PC-9 (cell line): ENCODE results near the gene CLMN. TPM values are rescaled to one million over a fixed set of nuclear protein-coding genes. Genes with fewer than 3 reads are reported as not detected.

Experiments
- BruUV-seq: library from RNA; stranded (reverse); fragments of 400-500 nt; replicated peaks from 2 replicates; lab custom pipeline; 2021; lab: Mats Ljungman, UMichigan
- CTCF ChIA-PET: fragments of 300-600 bp; sonication (Branson Sonifier 250); formaldehyde crosslinking; loops from one replicate; lab custom pipeline; 2022; ENCODE audit warnings: antibody characterized with exemption; lab: Charles Lee
- POLR2A ChIA-PET: fragments of 300-600 bp; sonication (Branson Sonifier 250); formaldehyde crosslinking; loops from one replicate; lab custom pipeline; 2022; ENCODE audit warnings: antibody characterized with exemption; ENCODE audit not compliant: unreplicated experiment; lab: Charles Lee
- DNase-seq, 2 experiments: peaks; one replicate each; pipeline versions ENCODE4 v3.0.0 to v3.0.0-alpha.2; 2015 to 2022; ENCODE audit warnings: mixed read lengths in 1 of 2
- H2AFZ ChIP-seq: fragments of 200-600 bp; sonication (generic); 2 replicates; pipeline ENCODE4 v1.8.1; 2017; ENCODE audit warnings: antibody characterized with exemption
- H3F3A ChIP-seq: fragments of 200-600 bp; sonication (generic); 2 replicates; pipeline ENCODE4 v1.8.1; 2017; ENCODE audit warnings: antibody characterized with exemption, mild to moderate bottlenecking, low read depth; ENCODE audit not compliant: insufficient read depth
- H3K27ac ChIP-seq: fragments of 200-600 bp; sonication (generic); 2 replicates; pipeline ENCODE4 v1.6.1; 2016; ENCODE audit warnings: mixed run types
- H3K27me3 ChIP-seq: fragments of 200-600 bp; sonication (generic); 2 replicates; pipeline ENCODE4 v1.6.1; 2016; ENCODE audit warnings: low read depth, mixed run types; ENCODE audit not compliant: insufficient read depth
- H3K36me3 ChIP-seq: fragments of 200-600 bp; sonication (generic); 2 replicates; pipeline ENCODE4 v1.6.1; 2016; ENCODE audit warnings: low read depth, mixed run types
- H3K4me1 ChIP-seq: fragments of 200-600 bp; sonication (generic); replicated peaks from 2 replicates; pipeline ENCODE4 v1.6.1; 2016; ENCODE audit warnings: mixed run types; ENCODE audit not compliant: insufficient read depth
- H3K4me2 ChIP-seq: fragments of 200-600 bp; sonication (generic); 2 replicates; pipeline ENCODE4 v1.6.1; 2017; ENCODE audit warnings: mixed run types
- H3K4me3 ChIP-seq: fragments of 200-600 bp; sonication (generic); 2 replicates; pipeline ENCODE4 v1.6.1; 2016; ENCODE audit warnings: mixed run types
- H3K79me2 ChIP-seq: fragments of 200-600 bp; sonication (generic); 2 replicates; pipeline ENCODE4 v1.6.1; 2017; ENCODE audit warnings: low read depth, mixed run types
- H3K9me2 ChIP-seq: fragments of 200-600 bp; sonication (generic); 2 replicates; pipeline ENCODE4 v1.8.1; 2017; ENCODE audit warnings: mild to moderate bottlenecking; ENCODE audit not compliant: insufficient read depth
- H3K9me3 ChIP-seq: fragments of 200-600 bp; sonication (generic); 2 replicates; pipeline ENCODE4 v1.8.1; 2016; ENCODE audit warnings: low read depth; ENCODE audit not compliant: insufficient read depth
- H4K20me1 ChIP-seq: fragments of 200-600 bp; sonication (generic); 2 replicates; pipeline ENCODE4 v1.8.1; 2017; ENCODE audit not compliant: insufficient read depth
- CTCF ChIP-seq: fragments of 200-600 bp; sonication (generic); conservative IDR thresholded peaks from 2 replicates; pipeline ENCODE4 v1.6.1; 2017; ENCODE audit warnings: mixed run types, antibody characterized with exemption, mild to moderate bottlenecking, moderate library complexity
- EZH2 ChIP-seq: fragments of 200-600 bp; sonication (generic); IDR thresholded peaks from 2 replicates; pipeline ENCODE4 v1.8.0; 2017; ENCODE audit warnings: antibody characterized with exemption, low read depth
- intact Hi-C: fragments of 100-400 bp; cut with micrococcal nuclease; formaldehyde crosslinking; loops from one replicate; pipeline ENCODE4 v1.10.0; 2022; ENCODE audit not compliant: unreplicated experiment
- total RNA-seq: library from RNA; stranded (reverse); gene quantifications from 2 replicates; pipeline ENCODE4 v1.2.3, GENCODE V29; 2021

The CLMN gene
- total RNA-seq, 1 experiment from 2014 or later, result 15.8 TPM

- Histone ChIP-seq H3K27ac (no peak overlapping the region), H3K79me2 (no peaks in the 10 kb centered on the region), H3K9me3 (no peaks in the 10 kb centered on the region), H3K4me2 (no peak overlapping the region), H3K4me1 (no peaks in the 10 kb centered on the region), H3K9me2 (no peaks in the 10 kb centered on the region), H3F3A (no peaks in the 10 kb centered on the region), H3K36me3 (no peaks in the 10 kb centered on the region), H4K20me1 (no peaks in the 10 kb centered on the region), H3K4me3 (no peak overlapping the region), H2AFZ (no peak overlapping the region), H3K27me3 (no peaks in the 10 kb centered on the region)
- TF ChIP-seq CTCF, result no peak
- TF ChIP-seq EZH2, result no peak
- CTCF ChIA-PET, result no interaction called here
- intact Hi-C loops, result no loop called here
- BruUV-seq, result no TSS peak
- POLR2A ChIA-PET, result no interaction called here
- DNase-seq, result no peak
Observed at GRCh38 chr14:95189367-95190132, 130.2 kb downstream of the CLMN start.

DNA sequence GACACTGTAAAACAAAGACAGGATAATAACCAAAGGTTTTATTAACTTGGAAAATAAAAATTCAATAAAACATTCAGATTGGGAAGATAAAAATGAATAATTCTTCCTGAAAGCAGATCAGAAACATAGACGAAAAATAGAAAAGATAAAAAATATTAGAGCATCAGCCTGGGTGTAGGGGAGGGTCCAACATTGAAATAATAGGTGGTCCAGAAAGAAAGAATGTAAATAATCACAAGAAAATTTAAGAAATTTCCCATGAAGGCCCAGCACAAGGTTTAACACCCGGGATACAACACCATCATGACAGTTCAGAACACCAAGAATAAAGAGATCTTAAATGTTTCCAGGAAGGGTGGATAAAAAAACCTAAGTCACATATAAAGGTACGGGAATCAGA, 131.3 kb downstream of the CLMN start:
- CTCF ChIA-PET, result no interaction called here
- POLR2A ChIA-PET, result no interaction called here
- Histone ChIP-seq H2AFZ (no peak overlapping the region), H3K27ac (no peak overlapping the region), H4K20me1 (no peaks in the 10 kb centered on the region), H3K79me2 (no peaks in the 10 kb centered on the region), H3K27me3 (no peaks in the 10 kb centered on the region), H3K36me3 (no peaks in the 10 kb centered on the region), H3F3A (no peaks in the 10 kb centered on the region), H3K9me3 (no peaks in the 10 kb centered on the region), H3K4me3 (no peak overlapping the region), H3K4me2 (no peak overlapping the region), H3K4me1 (no peaks in the 10 kb centered on the region), H3K9me2 (no peaks in the 10 kb centered on the region)
- no peak for DNase-seq
- no peak for TF ChIP-seq EZH2
- no peak for TF ChIP-seq CTCF
- intact Hi-C loops, result no loop called here
- BruUV-seq, result no TSS peak

- no peak for DNase-seq
Observed at GRCh38 chr14:95185767-95186392, 133.8 kb downstream of the CLMN start.

More at GRCh38 chr14:95185767-95186392, 133.8 kb downstream of the CLMN start:
- Histone ChIP-seq H3K4me3 (no peak overlapping the region), H2AFZ (no peak overlapping the region), H3K9me3 (no peaks in the 10 kb centered on the region), H3K79me2 (no peaks in the 10 kb centered on the region), H3K36me3 (no peaks in the 10 kb centered on the region), H3F3A (no peaks in the 10 kb centered on the region), H3K27me3 (no peaks in the 10 kb centered on the region), H3K4me1 (no peaks in the 10 kb centered on the region), H4K20me1 (no peaks in the 10 kb centered on the region), H3K9me2 (no peaks in the 10 kb centered on the region), H3K27ac (no peak overlapping the region), H3K4me2 (no peak overlapping the region)
- ChIA-PET POLR2A (no interaction called here), CTCF (no interaction called here)
- no TSS peak for BruUV-seq
- TF ChIP-seq EZH2 (no peak), CTCF (no peak)
- intact Hi-C loops, result no loop called here
